ENCODE data around the gene SPINK6. TPM values are rescaled to one million over a fixed set of nuclear protein-coding genes. Genes with fewer than 3 reads are reported as not detected.

The SPINK6 gene
- total RNA-seq (2022; extraction: Qiagen RNA extraction): 0.28 to 0.75 TPM (median 0.36 TPM) in 5 replicates

GRCh38 chr5:148202531-148203203 is at the start of gene SPINK6:
Gene SPINK6 (plus strand): TSS chr5:148203042. CDS start chr5:148203097, 55 bp downstream.

GRCh38 chr5:148168246-148168645 is 34.6 kb upstream of the SPINK6 start, which contains the start of gene SPINK14:
Gene SPINK14 (plus strand): TSS chr5:148168546. CDS start chr5:148169733, 1,187 bp downstream.

GRCh38 chr5:148238418-148238794 is 35.6 kb downstream of the SPINK6 start, which contains the start of gene MARCOL:
Gene MARCOL (plus strand): TSS chr5:148238525. CDS start chr5:148238598, 73 bp downstream.

Other genes with a start within 250 kb of the SPINK6 start
- not detected in 5 replicates for gene SPINK5, start 139.1 kb upstream of the SPINK6 start, total RNA-seq (2022; extraction: Qiagen RNA extraction)
- not detected in 5 replicates for gene SPINK14, start 34.5 kb upstream of the SPINK6 start, total RNA-seq (2022; extraction: Qiagen RNA extraction)
- not detected in 5 replicates for gene MARCOL, start 35.5 kb downstream of the SPINK6 start, total RNA-seq (2022; extraction: Qiagen RNA extraction)
- 0.24 to 0.66 TPM (median 0.38 TPM) in 5 replicates for gene SPINK13, start 65.8 kb downstream of the SPINK6 start, total RNA-seq (2022; extraction: Qiagen RNA extraction)
- not detected in 5 replicates for gene SPINK7, start 109.4 kb downstream of the SPINK6 start, total RNA-seq (2022; extraction: Qiagen RNA extraction)
- gene SPINK9, start 132.5 kb downstream of the SPINK6 start, total RNA-seq (2022; extraction: Qiagen RNA extraction): not detected in 5 replicates
- 14.6 to 21.6 TPM (median 16.5 TPM) in 5 replicates for gene FBXO38, start 180.9 kb downstream of the SPINK6 start, total RNA-seq (2022; extraction: Qiagen RNA extraction)